Neural progenitor cell (in vitro differentiated cells): ENCODE data around the gene PAK1.

Experiments
- CTCF ChIP-seq: fragments of 200-600 bp; sonication (generic); IDR thresholded peaks from 2 replicates; pipeline ENCODE4 v1.5.1; 2017; ENCODE audit warnings: antibody characterized with exemption, mild to moderate bottlenecking
- EZH2phosphoT487 ChIP-seq: fragments of 200-600 bp; sonication (generic); IDR thresholded peaks from 2 replicates; pipeline ENCODE4 v1.6.1; 2017; ENCODE audit warnings: antibody characterized with exemption

- TF ChIP-seq CTCF (no peak), EZH2phosphoT487 (no peak)
Measured at GRCh38 chr11:77371646-77372045, 102.2 kb downstream of the PAK1 start.
